ENCODE data around the gene ABCB8.

DNA sequence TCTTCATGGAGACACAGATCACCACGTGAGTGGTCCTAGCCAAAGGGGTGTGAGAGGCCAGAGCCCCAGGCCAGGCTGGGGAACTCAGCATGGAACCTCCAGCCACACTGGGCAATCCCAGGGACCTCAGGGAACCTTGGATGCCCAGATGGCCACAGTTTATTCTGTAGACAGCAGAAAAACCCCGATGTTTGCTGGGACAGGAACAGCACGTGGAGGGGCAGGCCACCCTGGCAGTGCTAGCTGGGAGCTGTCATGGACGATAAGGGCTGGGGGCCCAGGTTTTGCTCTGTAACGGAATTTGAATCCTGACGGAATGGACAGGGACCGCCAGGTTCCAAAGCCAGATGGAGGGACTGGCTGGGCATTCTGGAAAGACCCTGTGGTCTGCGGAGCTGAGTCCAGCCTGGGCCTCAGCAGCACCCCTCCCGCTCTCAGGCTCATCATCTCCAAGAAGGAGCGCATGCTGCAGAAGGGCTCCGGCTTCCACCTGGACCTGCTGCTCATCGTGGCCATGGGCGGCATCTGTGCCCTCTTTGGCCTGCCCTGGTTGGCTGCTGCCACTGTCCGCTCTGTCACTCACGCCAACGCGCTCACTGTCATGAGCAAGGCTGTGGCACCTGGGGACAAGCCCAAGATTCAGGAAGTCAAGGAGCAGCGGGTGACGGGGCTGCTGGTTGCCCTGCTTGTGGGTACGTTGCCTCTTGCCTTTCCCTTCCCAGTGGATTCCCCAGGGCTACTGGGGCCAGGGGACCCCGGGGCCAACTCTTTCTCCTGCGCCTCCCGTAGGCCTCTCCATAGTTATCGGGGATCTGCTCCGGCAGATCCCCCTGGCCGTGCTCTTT is 46.8 kb downstream of the ABCB8 start:
- TF ChIP-seq, protein P1, sequence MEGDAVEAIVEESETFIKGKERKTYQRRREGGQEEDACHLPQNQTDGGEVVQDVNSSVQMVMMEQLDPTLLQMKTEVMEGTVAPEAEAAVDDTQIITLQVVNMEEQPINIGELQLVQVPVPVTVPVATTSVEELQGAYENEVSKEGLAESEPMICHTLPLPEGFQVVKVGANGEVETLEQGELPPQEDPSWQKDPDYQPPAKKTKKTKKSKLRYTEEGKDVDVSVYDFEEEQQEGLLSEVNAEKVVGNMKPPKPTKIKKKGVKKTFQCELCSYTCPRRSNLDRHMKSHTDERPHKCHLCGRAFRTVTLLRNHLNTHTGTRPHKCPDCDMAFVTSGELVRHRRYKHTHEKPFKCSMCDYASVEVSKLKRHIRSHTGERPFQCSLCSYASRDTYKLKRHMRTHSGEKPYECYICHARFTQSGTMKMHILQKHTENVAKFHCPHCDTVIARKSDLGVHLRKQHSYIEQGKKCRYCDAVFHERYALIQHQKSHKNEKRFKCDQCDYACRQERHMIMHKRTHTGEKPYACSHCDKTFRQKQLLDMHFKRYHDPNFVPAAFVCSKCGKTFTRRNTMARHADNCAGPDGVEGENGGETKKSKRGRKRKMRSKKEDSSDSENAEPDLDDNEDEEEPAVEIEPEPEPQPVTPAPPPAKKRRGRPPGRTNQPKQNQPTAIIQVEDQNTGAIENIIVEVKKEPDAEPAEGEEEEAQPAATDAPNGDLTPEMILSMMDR (IDR thresholded peaks at IDR 0.05; ENCODE audit: low read depth, low read length, missing input control) = no peak
- TF ChIP-seq SP1 (IDR thresholded peaks at IDR 0.05) (no peak), NR2F2 (IDR thresholded peaks at IDR 0.05) (no peak), YY1 (IDR thresholded peaks at IDR 0.05) (no peak), FOXA1 (IDR thresholded peaks at IDR 0.05) (no peak), EGR1 (IDR thresholded peaks at IDR 0.05; ENCODE audit: low read depth in 2 of 2) (no peak)
- TF ChIP-seq, protein P2, sequence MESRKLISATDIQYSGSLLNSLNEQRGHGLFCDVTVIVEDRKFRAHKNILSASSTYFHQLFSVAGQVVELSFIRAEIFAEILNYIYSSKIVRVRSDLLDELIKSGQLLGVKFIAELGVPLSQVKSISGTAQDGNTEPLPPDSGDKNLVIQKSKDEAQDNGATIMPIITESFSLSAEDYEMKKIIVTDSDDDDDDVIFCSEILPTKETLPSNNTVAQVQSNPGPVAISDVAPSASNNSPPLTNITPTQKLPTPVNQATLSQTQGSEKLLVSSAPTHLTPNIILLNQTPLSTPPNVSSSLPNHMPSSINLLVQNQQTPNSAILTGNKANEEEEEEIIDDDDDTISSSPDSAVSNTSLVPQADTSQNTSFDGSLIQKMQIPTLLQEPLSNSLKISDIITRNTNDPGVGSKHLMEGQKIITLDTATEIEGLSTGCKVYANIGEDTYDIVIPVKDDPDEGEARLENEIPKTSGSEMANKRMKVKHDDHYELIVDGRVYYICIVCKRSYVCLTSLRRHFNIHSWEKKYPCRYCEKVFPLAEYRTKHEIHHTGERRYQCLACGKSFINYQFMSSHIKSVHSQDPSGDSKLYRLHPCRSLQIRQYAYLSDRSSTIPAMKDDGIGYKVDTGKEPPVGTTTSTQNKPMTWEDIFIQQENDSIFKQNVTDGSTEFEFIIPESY (IDR thresholded peaks at IDR 0.05) = no peak
- TF ChIP-seq, protein P3, sequence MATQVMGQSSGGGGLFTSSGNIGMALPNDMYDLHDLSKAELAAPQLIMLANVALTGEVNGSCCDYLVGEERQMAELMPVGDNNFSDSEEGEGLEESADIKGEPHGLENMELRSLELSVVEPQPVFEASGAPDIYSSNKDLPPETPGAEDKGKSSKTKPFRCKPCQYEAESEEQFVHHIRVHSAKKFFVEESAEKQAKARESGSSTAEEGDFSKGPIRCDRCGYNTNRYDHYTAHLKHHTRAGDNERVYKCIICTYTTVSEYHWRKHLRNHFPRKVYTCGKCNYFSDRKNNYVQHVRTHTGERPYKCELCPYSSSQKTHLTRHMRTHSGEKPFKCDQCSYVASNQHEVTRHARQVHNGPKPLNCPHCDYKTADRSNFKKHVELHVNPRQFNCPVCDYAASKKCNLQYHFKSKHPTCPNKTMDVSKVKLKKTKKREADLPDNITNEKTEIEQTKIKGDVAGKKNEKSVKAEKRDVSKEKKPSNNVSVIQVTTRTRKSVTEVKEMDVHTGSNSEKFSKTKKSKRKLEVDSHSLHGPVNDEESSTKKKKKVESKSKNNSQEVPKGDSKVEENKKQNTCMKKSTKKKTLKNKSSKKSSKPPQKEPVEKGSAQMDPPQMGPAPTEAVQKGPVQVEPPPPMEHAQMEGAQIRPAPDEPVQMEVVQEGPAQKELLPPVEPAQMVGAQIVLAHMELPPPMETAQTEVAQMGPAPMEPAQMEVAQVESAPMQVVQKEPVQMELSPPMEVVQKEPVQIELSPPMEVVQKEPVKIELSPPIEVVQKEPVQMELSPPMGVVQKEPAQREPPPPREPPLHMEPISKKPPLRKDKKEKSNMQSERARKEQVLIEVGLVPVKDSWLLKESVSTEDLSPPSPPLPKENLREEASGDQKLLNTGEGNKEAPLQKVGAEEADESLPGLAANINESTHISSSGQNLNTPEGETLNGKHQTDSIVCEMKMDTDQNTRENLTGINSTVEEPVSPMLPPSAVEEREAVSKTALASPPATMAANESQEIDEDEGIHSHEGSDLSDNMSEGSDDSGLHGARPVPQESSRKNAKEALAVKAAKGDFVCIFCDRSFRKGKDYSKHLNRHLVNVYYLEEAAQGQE (IDR thresholded peaks at IDR 0.05) = no peak

Data from liver (tissue), 3 donors.